DND-41 (cell line): ENCODE results near the gene GRB7.

Experiments
- ATAC-seq: fragments of 200-7000 bp; cut with Tn5 transposase; 3 replicates; pipeline ENCODE4 v1.9.1; 2021; ENCODE audit warnings: low read depth; ENCODE audit not compliant: insufficient read depth
- DNase-seq: peaks from one replicate; pipeline ENCODE4 v3.0.0-alpha.2; 2020
- H2AFZ ChIP-seq: 2 replicates; pipeline ENCODE4 v1.6.0; 2012; ENCODE audit warnings: low read depth, low read length
- H3K27ac ChIP-seq: 2 replicates; pipeline ENCODE4 v1.5.1; 2012; ENCODE audit warnings: low read length, inconsistent platforms
- H3K27me3 ChIP-seq: fragments of 200-600 bp; sonication (generic); 2 replicates; pipeline ENCODE4 v1.6.0; 2012; ENCODE audit warnings: low read length, mild to moderate bottlenecking, inconsistent platforms; ENCODE audit not compliant: insufficient read depth, poor library complexity
- H3K36me3 ChIP-seq: 2 replicates; pipeline ENCODE4 v1.5.1; 2012; ENCODE audit warnings: low read length, inconsistent platforms; ENCODE audit not compliant: insufficient read depth
- H3K4me1 ChIP-seq: 2 replicates; pipeline ENCODE4 v1.5.1; 2012; ENCODE audit warnings: mild to moderate bottlenecking, low read length; ENCODE audit not compliant: insufficient read depth
- H3K4me2 ChIP-seq: 2 replicates; pipeline ENCODE4 v1.6.0; 2012; ENCODE audit warnings: mild to moderate bottlenecking, moderate library complexity, low read length, inconsistent platforms; ENCODE audit not compliant: insufficient read depth
- H3K4me3 ChIP-seq, 2 experiments: fragments of 200-600 bp in 1 of 2; shearing (Covaris generic) in 1 of 2; 2 replicates each; pipeline ENCODE4 v1.5.1; 2012 to 2016; ENCODE audit warnings: inconsistent platforms in 2 of 2, low read length in 2 of 2, mild to moderate bottlenecking in 2 of 2, low read depth in 1 of 2, moderate library complexity in 1 of 2
- H3K79me2 ChIP-seq: 2 replicates; pipeline ENCODE4 v1.6.0; 2012; ENCODE audit warnings: low read length, inconsistent platforms; ENCODE audit not compliant: insufficient read depth
- H3K9ac ChIP-seq: 2 replicates; pipeline ENCODE4 v1.6.0; 2012; ENCODE audit warnings: low read depth, mild to moderate bottlenecking, inconsistent platforms, low read length, moderate library complexity
- H3K9me3 ChIP-seq: 2 replicates; pipeline ENCODE4 v1.5.1; 2012; ENCODE audit warnings: low read length, moderate library complexity, mild to moderate bottlenecking, inconsistent platforms; ENCODE audit not compliant: insufficient read depth, severe bottlenecking
- H4K20me1 ChIP-seq: 2 replicates; pipeline ENCODE4 v1.6.0; 2012; ENCODE audit warnings: low read length; ENCODE audit not compliant: insufficient read depth
- CTCF ChIP-seq: IDR thresholded peaks from 2 replicates; pipeline ENCODE4 v1.5.1; 2012; ENCODE audit warnings: borderline replicate concordance, low read length, moderate library complexity, mild to moderate bottlenecking; ENCODE audit not compliant: poor library complexity, severe bottlenecking; ENCODE audit errors: extremely low read depth
- EZH2 ChIP-seq: IDR thresholded peaks from 3 replicates; pipeline ENCODE4 v1.6.1; 2012; ENCODE audit warnings: borderline replicate concordance, low read depth, mild to moderate bottlenecking, moderate library complexity, low read length, inconsistent platforms; ENCODE audit not compliant: severe bottlenecking

The GRB7 gene

GRCh38 chr17:39701784-39702422 lies 35.8 kb upstream of the GRB7 start:
- H3K4me2 ChIP-seq, result no peak overlapping the region
- TF ChIP-seq CTCF, result no peak
- no peak for TF ChIP-seq EZH2

GRCh38 chr17:39702901-39703893 lies 34.5 kb upstream of the GRB7 start:
- Histone ChIP-seq H3K27ac (no peak overlapping the region), H3K4me3 (no peak overlapping the region), H2AFZ (no peak overlapping the region), H3K36me3 (no peaks in the 10 kb centered on the region), H3K9me3 (no peaks in the 10 kb centered on the region), H3K27me3 (no peaks in the 10 kb centered on the region), H3K4me1 (no peaks in the 10 kb centered on the region), H3K4me2 (no peak overlapping the region), H3K9ac (no peak overlapping the region), H3K79me2 (no peaks in the 10 kb centered on the region), H4K20me1 (no peaks in the 10 kb centered on the region)
- no peak for DNase-seq
- no peak for ATAC-seq
- no peak for TF ChIP-seq CTCF
- no peak for TF ChIP-seq EZH2

More at GRCh38 chr17:39701784-39702422, 35.8 kb upstream of the GRB7 start:
- no peak overlapping the region for H3K9ac ChIP-seq
- H3K4me3 ChIP-seq, result no peak overlapping the region
- no peaks in the 10 kb centered on the region for H4K20me1 ChIP-seq
- H3K27me3 ChIP-seq, result no peaks in the 10 kb centered on the region
- H3K27ac ChIP-seq, result no peak overlapping the region
- H2AFZ ChIP-seq, result no peak overlapping the region
- no peaks in the 10 kb centered on the region for H3K36me3 ChIP-seq
- DNase-seq (no peak), ATAC-seq (no peak)
- H3K79me2 ChIP-seq, result no peaks in the 10 kb centered on the region
- H3K4me1 ChIP-seq, result no peaks in the 10 kb centered on the region
- no peaks in the 10 kb centered on the region for H3K9me3 ChIP-seq

GRCh38 chr17:39703913-39704312 lies 33.8 kb upstream of the GRB7 start:
- H2AFZ ChIP-seq, result no peak overlapping the region
- H3K27me3 ChIP-seq, result no peaks in the 10 kb centered on the region
- H3K27ac ChIP-seq, result no peak overlapping the region
- H3K79me2 ChIP-seq, result no peaks in the 10 kb centered on the region
- no peaks in the 10 kb centered on the region for H3K9me3 ChIP-seq
- H4K20me1 ChIP-seq, result no peaks in the 10 kb centered on the region
- no peak overlapping the region for H3K4me2 ChIP-seq
- no peaks in the 10 kb centered on the region for H3K36me3 ChIP-seq
- no peak overlapping the region for H3K4me3 ChIP-seq
- H3K9ac ChIP-seq, result no peak overlapping the region
- DNase-seq (no peak), ATAC-seq (no peak)
- TF ChIP-seq CTCF, result no peak
- no peak for TF ChIP-seq EZH2
- no peaks in the 10 kb centered on the region for H3K4me1 ChIP-seq
